ENCODE data around the gene NPTXR.

DNA sequence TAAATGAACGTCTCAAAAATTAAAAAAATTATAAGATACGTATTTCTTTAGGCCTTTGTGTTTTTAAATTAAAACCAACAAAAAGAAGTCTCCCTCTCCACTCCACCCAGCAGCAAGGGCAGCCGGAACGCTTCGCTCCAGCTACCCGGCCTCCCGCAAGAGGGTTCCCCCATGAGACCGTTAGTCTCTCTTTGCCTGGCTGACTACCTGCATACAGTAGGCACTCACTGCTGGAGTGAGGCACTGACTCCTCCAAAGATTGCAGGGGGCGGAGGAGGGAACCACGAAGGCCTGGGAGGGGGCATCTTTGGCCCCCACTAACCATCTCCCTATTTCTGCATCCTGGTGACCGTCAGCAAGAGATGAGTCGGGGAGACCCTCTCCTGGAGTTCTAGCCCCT lies 18.1 kb upstream of the NPTXR start:
- TF ChIP-seq CTCF (IDR thresholded peaks at IDR 0.05 in 2 of 3, conservative IDR thresholded peaks at IDR 0.05 in 1 of 3; ENCODE audit: borderline replicate concordance in 1 of 3, insufficient read depth in 1 of 3, low read depth in 2 of 3, low read length in 2 of 3), result no peak
- TF ChIP-seq ATF3 (IDR thresholded peaks at IDR 0.05), result no peak
- TF ChIP-seq YY1 (IDR thresholded peaks at IDR 0.05; ENCODE audit: extremely low read depth, insufficient replicate concordance, low read depth, low read length), result no peak

Data from HCT116 (cell line).